Subcutaneous abdominal adipose tissue (tissue), 5 donors: ENCODE data around the gene KHDC4.

ENCODE experiments used
- H3K27ac ChIP-seq: one replicate; pipeline ENCODE4 v1.7.0; 2013; ENCODE audit warnings: low read depth, mild to moderate bottlenecking, inconsistent platforms, low read length, moderate library complexity
- H3K27me3 ChIP-seq, 5 donors: one replicate each; pipeline ENCODE4 v1.7.0; 2013; ENCODE audit warnings: low read length in 5 of 5, inconsistent platforms in 1 of 5; ENCODE audit not compliant: control insufficient read depth in 5 of 5, insufficient read depth in 4 of 5
- H3K36me3 ChIP-seq, 5 donors: one replicate each; pipeline ENCODE4 v1.7.0; 2013; ENCODE audit warnings: low read length in 5 of 5; ENCODE audit not compliant: control insufficient read depth in 5 of 5, insufficient read depth in 5 of 5
- H3K4me1 ChIP-seq, 5 donors: one replicate each; pipeline ENCODE4 v1.7.0; 2013; ENCODE audit warnings: low read length in 5 of 5, mild to moderate bottlenecking in 3 of 5, moderate library complexity in 1 of 5; ENCODE audit not compliant: control insufficient read depth in 5 of 5, insufficient read depth in 5 of 5
- H3K4me3 ChIP-seq, 5 donors: one replicate each; pipeline ENCODE4 v1.7.0; 2013; ENCODE audit warnings: low read length in 5 of 5, low read depth in 1 of 5
- H3K9ac ChIP-seq, 5 donors: one replicate each; pipeline ENCODE4 v1.7.0; 2013; ENCODE audit warnings: low read length in 5 of 5, mild to moderate bottlenecking in 4 of 5, moderate library complexity in 3 of 5
- H3K9me3 ChIP-seq, 5 donors: one replicate each; pipeline ENCODE4 v1.7.0; 2013; ENCODE audit warnings: low read length in 5 of 5; ENCODE audit not compliant: control insufficient read depth in 5 of 5
- donor health status: healthy.
- donor health status: healthy.
- donor health status: healthy.
- donor health status: healthy.
- donor health status: healthy.

The KHDC4 gene

GRCh38 chr1:155941845-155942531, 7.8 kb upstream of the KHDC4 start:
- peak overlapping the region; percentile 69 for H3K27ac ChIP-seq
- H3K4me1 ChIP-seq = peaks cover 12 to 74% (median 62%) of the 10 kb centered on the region in 5 donors
- H3K9me3 ChIP-seq = no peaks in the 10 kb centered on the region
- H3K27me3 ChIP-seq = no peaks in the 10 kb centered on the region
- peak overlapping the region in 2 of 5 donors; percentile 6 to 15 for H3K4me3 ChIP-seq
- peak overlapping the region in 1 of 5 donors; percentile 23 for H3K9ac ChIP-seq
- H3K36me3 ChIP-seq = peaks cover 0 to 17% (median 9%) of the 10 kb centered on the region in 5 donors

- H3K27ac ChIP-seq = peak within 1 kb of the TSS; percentile 69
- H3K4me3 ChIP-seq = peak within 1 kb of the TSS in 3 of 5 donors; percentile 6 to 17 (median 16)
- H3K27me3 ChIP-seq = no peaks in the 10 kb centered on the region
- peak within 1 kb of the TSS in 2 of 5 donors; percentile 2 to 23 for H3K9ac ChIP-seq
- no peaks in the 10 kb centered on the region for H3K9me3 ChIP-seq
- H3K4me1 ChIP-seq = peaks cover 12 to 68% (median 62%) of the 10 kb centered on the region in 5 donors
- peaks cover 0 to 9% (median 4%) of the 10 kb centered on the region in 5 donors for H3K36me3 ChIP-seq
Observed at GRCh38 chr1:155940993-155941844, 7.0 kb upstream of the KHDC4 start, which contains the start of gene RXFP4. Gene RXFP4 (plus strand): TSS chr1:155941638. CDS start chr1:155941710, 72 bp downstream.

GRCh38 chr1:155940482-155940992, 6.3 kb upstream of the KHDC4 start:
- Histone ChIP-seq H3K9me3 (no peaks in the 10 kb centered on the region), H3K27me3 (no peaks in the 10 kb centered on the region), H3K4me3 (peak overlapping the region in 1 of 5 donors; percentile 16), H3K36me3 (peaks cover 0 to 4% (median 0%) of the 10 kb centered on the region in 5 donors), H3K4me1 (peaks cover 12 to 67% (median 55%) of the 10 kb centered on the region in 5 donors), H3K27ac (peak overlapping the region; percentile 69), H3K9ac (peak overlapping the region in 2 of 5 donors; percentile 2 to 66)

GRCh38 chr1:155938220-155938627, 4.0 kb upstream of the KHDC4 start:
- Histone ChIP-seq H3K27me3 (no peaks in the 10 kb centered on the region), H3K9me3 (no peaks in the 10 kb centered on the region), H3K36me3 (no peaks in the 10 kb centered on the region), H3K9ac (no peak overlapping the region), H3K4me1 (peaks cover 10 to 60% (median 48%) of the 10 kb centered on the region in 5 donors), H3K27ac (peak overlapping the region; percentile 59), H3K4me3 (no peak overlapping the region)

GRCh38 chr1:155934936-155935590, 850 bp upstream of the KHDC4 start:
- Histone ChIP-seq H3K9me3 (no peaks in the 10 kb centered on the region), H3K27ac (peak overlapping the region; percentile 96), H3K4me1 (peaks cover 8 to 59% (median 52%) of the 10 kb centered on the region in 5 donors), H3K36me3 (peaks cover 7 to 25% (median 12%) of the 10 kb centered on the region in 5 donors), H3K27me3 (no peaks in the 10 kb centered on the region), H3K9ac (peak overlapping the region; percentile 59 to 99 (median 74)), H3K4me3 (peak overlapping the region; percentile 81 to 98 (median 92))

- Histone ChIP-seq H3K9ac (peak overlapping the region; percentile 93 to 99 (median 96)), H3K27me3 (no peaks in the 10 kb centered on the region), H3K36me3 (peaks cover 19 to 36% (median 22%) of the 10 kb centered on the region in 5 donors), H3K27ac (peak overlapping the region; percentile 96), H3K4me1 (peaks cover 7 to 52% (median 49%) of the 10 kb centered on the region in 5 donors), H3K9me3 (no peaks in the 10 kb centered on the region), H3K4me3 (peak overlapping the region; percentile 92 to 98 (median 97))
Observed at GRCh38 chr1:155933591-155934096, 569 bp downstream of the KHDC4 start.

GRCh38 chr1:155932487-155932886, 1.7 kb downstream of the KHDC4 start:
- Histone ChIP-seq H3K4me3 (no peak overlapping the region), H3K36me3 (peaks cover 19 to 46% (median 27%) of the 10 kb centered on the region in 5 donors), H3K9me3 (no peaks in the 10 kb centered on the region), H3K4me1 (peaks cover 7 to 46% (median 43%) of the 10 kb centered on the region in 5 donors), H3K27me3 (no peaks in the 10 kb centered on the region), H3K9ac (peak overlapping the region in 2 of 5 donors; percentile 21 to 99), H3K27ac (peak overlapping the region; percentile 23)

- no peaks in the 10 kb centered on the region for H3K27me3 ChIP-seq
- no peak overlapping the region for H3K4me3 ChIP-seq
- peak overlapping the region in 2 of 5 donors; percentile 21 to 47 for H3K9ac ChIP-seq
- H3K4me1 ChIP-seq = peaks cover 7 to 46% (median 43%) of the 10 kb centered on the region in 5 donors
- peak overlapping the region; percentile 23 for H3K27ac ChIP-seq
- H3K36me3 ChIP-seq = peaks cover 21 to 50% (median 31%) of the 10 kb centered on the region in 5 donors
- H3K9me3 ChIP-seq = no peaks in the 10 kb centered on the region
Observed at GRCh38 chr1:155932081-155932480, 2.1 kb downstream of the KHDC4 start.

GRCh38 chr1:155931332-155932038, 2.7 kb downstream of the KHDC4 start:
- Histone ChIP-seq H3K4me3 (peak overlapping the region in 2 of 5 donors; percentile 32 to 61), H3K27me3 (no peaks in the 10 kb centered on the region), H3K9me3 (no peaks in the 10 kb centered on the region), H3K9ac (peak overlapping the region in 3 of 5 donors; percentile 21 to 56 (median 47)), H3K36me3 (peaks cover 27 to 56% (median 37%) of the 10 kb centered on the region in 5 donors), H3K27ac (peak overlapping the region; percentile 23), H3K4me1 (peaks cover 7 to 46% (median 43%) of the 10 kb centered on the region in 5 donors)
